Mammary epithelial cell (primary cell): Measurements from ENCODE around the gene GCC1.

Experiments used
- EZH2 ChIP-seq: IDR thresholded peaks from 2 replicates; pipeline ENCODE4 v1.6.1; 2012; ENCODE audit warnings: low read length, inconsistent platforms, borderline replicate concordance
- TF ChIP-seq, protein P1 (sequence below), 2 donors: IDR thresholded peaks in 1 of 2; conservative IDR thresholded peaks in 1 of 2; 2 replicates each; pipeline ENCODE4 v1.5.1; 2011 to 2012; ENCODE audit warnings: inconsistent platforms in 2 of 2, low read length in 2 of 2, mild to moderate bottlenecking in 2 of 2, control low read depth in 1 of 2, low read depth in 1 of 2; ENCODE audit not compliant: insufficient read depth in 1 of 2; ENCODE audit errors: extremely low read depth in 1 of 2

DNA sequence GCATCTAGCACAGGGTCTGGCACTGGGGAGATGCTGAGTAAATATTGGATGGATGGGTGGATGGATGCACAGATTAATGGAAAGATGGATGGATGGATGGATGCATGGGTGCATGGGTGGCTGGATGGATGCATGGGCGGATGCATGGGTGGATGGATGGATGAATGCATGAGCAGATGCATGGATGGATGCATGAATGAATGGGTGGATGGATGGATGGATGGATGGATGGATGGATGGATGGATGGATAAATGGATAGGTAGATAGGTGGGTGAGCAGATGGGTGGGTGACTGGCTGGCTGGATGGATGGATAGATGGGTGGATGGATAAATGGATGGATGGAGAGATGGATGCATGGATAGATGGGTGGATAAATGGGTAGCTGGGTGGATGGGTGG is 26.9 kb upstream of the GCC1 start:
- TF ChIP-seq, protein P1, sequence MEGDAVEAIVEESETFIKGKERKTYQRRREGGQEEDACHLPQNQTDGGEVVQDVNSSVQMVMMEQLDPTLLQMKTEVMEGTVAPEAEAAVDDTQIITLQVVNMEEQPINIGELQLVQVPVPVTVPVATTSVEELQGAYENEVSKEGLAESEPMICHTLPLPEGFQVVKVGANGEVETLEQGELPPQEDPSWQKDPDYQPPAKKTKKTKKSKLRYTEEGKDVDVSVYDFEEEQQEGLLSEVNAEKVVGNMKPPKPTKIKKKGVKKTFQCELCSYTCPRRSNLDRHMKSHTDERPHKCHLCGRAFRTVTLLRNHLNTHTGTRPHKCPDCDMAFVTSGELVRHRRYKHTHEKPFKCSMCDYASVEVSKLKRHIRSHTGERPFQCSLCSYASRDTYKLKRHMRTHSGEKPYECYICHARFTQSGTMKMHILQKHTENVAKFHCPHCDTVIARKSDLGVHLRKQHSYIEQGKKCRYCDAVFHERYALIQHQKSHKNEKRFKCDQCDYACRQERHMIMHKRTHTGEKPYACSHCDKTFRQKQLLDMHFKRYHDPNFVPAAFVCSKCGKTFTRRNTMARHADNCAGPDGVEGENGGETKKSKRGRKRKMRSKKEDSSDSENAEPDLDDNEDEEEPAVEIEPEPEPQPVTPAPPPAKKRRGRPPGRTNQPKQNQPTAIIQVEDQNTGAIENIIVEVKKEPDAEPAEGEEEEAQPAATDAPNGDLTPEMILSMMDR (conservative IDR thresholded peaks at IDR 0.05 in 1 of 2, IDR thresholded peaks at IDR 0.05 in 1 of 2; ENCODE audit: extremely low read depth in 1 of 2, insufficient read depth in 1 of 2, low read depth in 1 of 2, low read length in 2 of 2), result no peak
- TF ChIP-seq EZH2, result no peak
